HG02885 (cell line): ENCODE measurements around the gene ARHGAP28.

Source experiments
- ATAC-seq: cut with Tn5 transposase; IDR thresholded peaks from one replicate; pipeline ENCODE4 v1.9.1; 2021; ENCODE audit warnings: mild to moderate bottlenecking; ENCODE audit not compliant: unreplicated experiment, poor library complexity

The ARHGAP28 gene

GRCh38 chr18:6857300-6857699 lies 127.8 kb downstream of the ARHGAP28 start:
- no peak for ATAC-seq

- ATAC-seq: no peak
Measured at GRCh38 chr18:6859676-6860422, 130.3 kb downstream of the ARHGAP28 start.

- ATAC-seq: no peak
Measured at GRCh38 chr18:6860804-6861448, 131.4 kb downstream of the ARHGAP28 start.

- no peak for ATAC-seq
Measured at GRCh38 chr18:6865251-6865650, 135.7 kb downstream of the ARHGAP28 start.

- no peak for ATAC-seq
Measured at GRCh38 chr18:6866552-6867085, 137.1 kb downstream of the ARHGAP28 start.

- no peak for ATAC-seq
Measured at GRCh38 chr18:6868033-6868432, 138.5 kb downstream of the ARHGAP28 start.

GRCh38 chr18:6871566-6871965 lies 142.1 kb downstream of the ARHGAP28 start:
- ATAC-seq: no peak

- no peak for ATAC-seq
Measured at GRCh38 chr18:6873040-6873751, 143.7 kb downstream of the ARHGAP28 start.

- no peak for ATAC-seq
Measured at GRCh38 chr18:6874315-6874714, 144.8 kb downstream of the ARHGAP28 start.

GRCh38 chr18:6875749-6876148 lies 146.2 kb downstream of the ARHGAP28 start:
- ATAC-seq: no peak

- no peak for ATAC-seq
Measured at GRCh38 chr18:6876641-6877041, 147.1 kb downstream of the ARHGAP28 start.

GRCh38 chr18:6877288-6877687 lies 147.8 kb downstream of the ARHGAP28 start:
- no peak for ATAC-seq

GRCh38 chr18:6878556-6879297 lies 149.2 kb downstream of the ARHGAP28 start:
- ATAC-seq: no peak

- ATAC-seq: no peak
Measured at GRCh38 chr18:6879508-6880195, 150.1 kb downstream of the ARHGAP28 start.

GRCh38 chr18:6881034-6881820 lies 151.7 kb downstream of the ARHGAP28 start:
- no peak for ATAC-seq

GRCh38 chr18:6882401-6882800 lies 152.9 kb downstream of the ARHGAP28 start:
- ATAC-seq: no peak

GRCh38 chr18:6885006-6885481 lies 155.5 kb downstream of the ARHGAP28 start:
- no peak for ATAC-seq

GRCh38 chr18:6885992-6886796 lies 156.7 kb downstream of the ARHGAP28 start:
- ATAC-seq: peak; percentile 53
